CD4-positive, alpha-beta T cell treated with Interferon gamma for 1 hour (primary cell): ENCODE measurements around the gene XXYLT1.
"Not testable (repeated sequence)": the region's sequence is repeated elsewhere in the genome, so short reads cannot be mapped to it uniquely, and the experiment has no call there.

Experiments
- DNase-seq: peaks from one replicate; pipeline ENCODE4 v3.0.0-alpha.2; 2020

The XXYLT1 gene

GRCh38 chr3:195203606-195204005 lies 67.4 kb downstream of the XXYLT1 start:
- no peak for DNase-seq

- no peak for DNase-seq
These were observed 69.7 kb downstream of the XXYLT1 start for GRCh38 chr3:195201295-195201694.

GRCh38 chr3:195200010-195200822 lies 70.7 kb downstream of the XXYLT1 start:
- no peak for DNase-seq

GRCh38 chr3:195198426-195199346 lies 72.3 kb downstream of the XXYLT1 start:
- DNase-seq: no peak

GRCh38 chr3:195197765-195198425 lies 73.1 kb downstream of the XXYLT1 start:
- DNase-seq: no peak

- DNase-seq: no peak
These were observed 74.7 kb downstream of the XXYLT1 start for GRCh38 chr3:195196266-195196665.

- no peak for DNase-seq
These were observed 75.4 kb downstream of the XXYLT1 start for GRCh38 chr3:195195321-195196209.

- no peak for DNase-seq
These were observed 76.3 kb downstream of the XXYLT1 start for GRCh38 chr3:195194559-195195206.

- DNase-seq: no peak
These were observed 79.4 kb downstream of the XXYLT1 start for GRCh38 chr3:195191580-195191979.

- no peak for DNase-seq
These were observed 81.1 kb downstream of the XXYLT1 start for GRCh38 chr3:195189821-195190220.

- no peak for DNase-seq
These were observed 82.5 kb downstream of the XXYLT1 start for GRCh38 chr3:195188426-195188927.

- no peak for DNase-seq
These were observed 83.1 kb downstream of the XXYLT1 start for GRCh38 chr3:195187609-195188425.

- DNase-seq: not testable (repeated sequence)
These were observed 84.3 kb downstream of the XXYLT1 start for GRCh38 chr3:195186710-195187047.

GRCh38 chr3:195186041-195186709 lies 84.8 kb downstream of the XXYLT1 start:
- DNase-seq: no peak

- DNase-seq: no peak
These were observed 85.4 kb downstream of the XXYLT1 start for GRCh38 chr3:195185583-195185982.

- no peak for DNase-seq
These were observed 86.1 kb downstream of the XXYLT1 start for GRCh38 chr3:195184716-195185421.

- no peak for DNase-seq
These were observed 87.7 kb downstream of the XXYLT1 start for GRCh38 chr3:195183071-195183776.

GRCh38 chr3:195182470-195182795 lies 88.5 kb downstream of the XXYLT1 start:
- no peak for DNase-seq
